Liver (tissue), 9 donors: Measurements from ENCODE around the gene FEM1B. TPM values are rescaled to one million over a fixed set of nuclear protein-coding genes. Genes with fewer than 3 reads are reported as not detected.

Source experiments
- DNase-seq: peaks from one replicate; pipeline ENCODE4 v3.0.0-alpha.2; 2017; ENCODE audit warnings: low spot score
- H3K27ac ChIP-seq, 2 donors: one replicate each; pipeline ENCODE4 v1.7.0; 2013; ENCODE audit warnings: inconsistent platforms in 2 of 2, low read length in 2 of 2, control low read depth in 1 of 2, low read depth in 1 of 2, mild to moderate bottlenecking in 1 of 2
- H3K27me3 ChIP-seq, 4 donors: one replicate each; pipeline versions ENCODE4 v1.6.1 to v1.7.0; 2013; ENCODE audit warnings: low read length in 3 of 4, inconsistent platforms in 1 of 4, mild to moderate bottlenecking in 1 of 4, moderate library complexity in 1 of 4; ENCODE audit not compliant: control insufficient read depth in 4 of 4, insufficient read depth in 4 of 4
- H3K36me3 ChIP-seq, 4 donors: one replicate each; pipeline versions ENCODE4 v1.6.1 to v1.7.0; 2013; ENCODE audit warnings: low read length in 3 of 4, mild to moderate bottlenecking in 3 of 4, low read depth in 1 of 4, moderate library complexity in 1 of 4; ENCODE audit not compliant: control insufficient read depth in 4 of 4, insufficient read depth in 3 of 4
- H3K4me1 ChIP-seq, 4 donors: one replicate each; pipeline versions ENCODE4 v1.6.1 to v1.7.0; 2013; ENCODE audit warnings: low read length in 3 of 4, mild to moderate bottlenecking in 3 of 4, moderate library complexity in 1 of 4; ENCODE audit not compliant: control insufficient read depth in 4 of 4, insufficient read depth in 4 of 4
- H3K4me3 ChIP-seq, 3 donors: one replicate each; pipeline versions ENCODE4 v1.6.1 to v1.7.0; 2013; ENCODE audit warnings: low read length in 3 of 3, control low read depth in 1 of 3, low read depth in 1 of 3, mild to moderate bottlenecking in 1 of 3
- H3K9ac ChIP-seq, 2 donors: one replicate each; pipeline ENCODE4 v1.7.0; 2013; ENCODE audit warnings: low read length in 2 of 2, mild to moderate bottlenecking in 2 of 2, moderate library complexity in 2 of 2, control low read depth in 1 of 2, low read depth in 1 of 2
- H3K9me3 ChIP-seq, 4 donors: one replicate each; pipeline versions ENCODE4 v1.6.1 to v1.7.0; 2013; ENCODE audit warnings: low read length in 3 of 4; ENCODE audit not compliant: control insufficient read depth in 4 of 4
- ATF3 ChIP-seq: IDR thresholded peaks from 2 replicates; pipeline ENCODE4 v1.6.1; 2016; ENCODE audit warnings: antibody characterized with exemption
- CTCF ChIP-seq: fragments of 150-350 bp; IDR thresholded peaks from 2 replicates; pipeline ENCODE4 v1.5.1; 2017; ENCODE audit warnings: improper control_type of control experiment, low read depth, low read length; ENCODE audit not compliant: missing input control
- FOXA1 ChIP-seq: IDR thresholded peaks from 2 replicates; pipeline ENCODE4 v1.6.1; 2016; ENCODE audit warnings: antibody characterized with exemption
- FOXA2 ChIP-seq: IDR thresholded peaks from 2 replicates; pipeline ENCODE4 v1.6.1; 2016; ENCODE audit warnings: antibody characterized with exemption
- GABPA ChIP-seq, 2 donors: IDR thresholded peaks in 1 of 2; conservative IDR thresholded peaks in 1 of 2; 2 replicates each; pipeline ENCODE4 v1.6.1; 2016; ENCODE audit warnings: antibody characterized with exemption in 2 of 2, mild to moderate bottlenecking in 1 of 2, moderate library complexity in 1 of 2
- HNF4A ChIP-seq, 2 donors: conservative IDR thresholded peaks; 2 replicates each; pipeline ENCODE4 v1.6.1; 2016; ENCODE audit warnings: antibody characterized with exemption in 2 of 2, mild to moderate bottlenecking in 2 of 2
- HNF4G ChIP-seq: IDR thresholded peaks from 2 replicates; pipeline ENCODE4 v1.6.1; 2016; ENCODE audit warnings: antibody characterized with exemption
- JUND ChIP-seq, 2 donors: IDR thresholded peaks; 2 replicates each; pipeline ENCODE4 v1.6.1; 2016; ENCODE audit warnings: antibody characterized with exemption in 2 of 2
- NR2F2 ChIP-seq: IDR thresholded peaks from 2 replicates; pipeline ENCODE4 v1.6.1; 2016; ENCODE audit warnings: antibody characterized with exemption
- REST ChIP-seq: IDR thresholded peaks from 2 replicates; pipeline ENCODE4 v1.6.1; 2016; ENCODE audit warnings: antibody characterized with exemption, mild to moderate bottlenecking
- RXRA ChIP-seq, 2 donors: IDR thresholded peaks; 2 replicates each; pipeline ENCODE4 v1.6.1; 2017 to 2018; ENCODE audit warnings: antibody characterized with exemption in 2 of 2, mild to moderate bottlenecking in 1 of 2
- SP1 ChIP-seq: IDR thresholded peaks from 2 replicates; pipeline ENCODE4 v1.6.1; 2018; ENCODE audit warnings: antibody characterized with exemption, mild to moderate bottlenecking
- TAF1 ChIP-seq: conservative IDR thresholded peaks from 2 replicates; pipeline ENCODE4 v1.6.1; 2016; ENCODE audit warnings: antibody characterized with exemption, mild to moderate bottlenecking
- YY1 ChIP-seq: IDR thresholded peaks from 2 replicates; pipeline ENCODE4 v1.6.1; 2016; ENCODE audit warnings: antibody characterized with exemption, mild to moderate bottlenecking
- ZBTB33 ChIP-seq: IDR thresholded peaks from 2 replicates; pipeline ENCODE4 v1.6.1; 2016; ENCODE audit warnings: antibody characterized with exemption
- WGBS: extraction: QIAGEN DNeasy Blood & Tissue Kit; methylation state at CpG from one replicate; pipeline ENCODE4 v1.1.7; 2013; 5-methylcytosine and 5-hydroxymethylcytosine counted together
- polyA plus RNA-seq, 2 donors: library from polyadenylated mRNA; stranded (reverse) in 1 of 2; unstranded in 1 of 2; fragments of 200-250 nt in 1 of 2; fragments of >200 nt in 1 of 2; fragmentation: Nextera tagmentation in 1 of 2; extraction: Ambion mirVana in 1 of 2; gene quantifications; one replicate each; pipeline versions ENCODE4 v1.2.1 to v1.2.3, GENCODE V29; 2013 to 2015
- total RNA-seq, 2 donors: library from RNA; depleted of rRNA; stranded (reverse); fragments of >200 nt; gene quantifications; one replicate each; pipeline ENCODE4 v1.2.3, GENCODE V29; 2014
- donor health status: healthy.
- donor health status: healthy.
- donor health status: healthy.
- donor health status: healthy.
- donor health status: healthy.

Gene FEM1B
- total and polyA plus RNA-seq, 4 donors: 6.2 to 39.5 (median 17.8) TPM

GRCh38 chr15:68309024-68309423 is 31.5 kb downstream of the FEM1B start:
- peaks cover 4 to 11% (median 6%) of the 10 kb centered on the region in 4 donors for H3K4me1 ChIP-seq
- TF ChIP-seq RXRA (IDR thresholded peaks at IDR 0.05): peak; percentile 28 to 29
- TF ChIP-seq CTCF: no peak
- TF ChIP-seq JUND (IDR thresholded peaks at IDR 0.05): no peak
- peak; percentile 55 for TF ChIP-seq YY1
- TF ChIP-seq HNF4A (conservative IDR thresholded peaks at IDR 0.05): peak; percentile 67 to 70
- no peak for TF ChIP-seq REST
- TF ChIP-seq ATF3: no peak
- no peak for TF ChIP-seq FOXA1
- peak; percentile 22 for TF ChIP-seq HNF4G
- TF ChIP-seq FOXA2: peak; percentile 46
- no peak for TF ChIP-seq ZBTB33
- peak; percentile 66 for TF ChIP-seq SP1
- TF ChIP-seq TAF1: no peak
- no peak for TF ChIP-seq GABPA (IDR thresholded peaks at IDR 0.05 in 1 of 2, conservative IDR thresholded peaks at IDR 0.05 in 1 of 2)
- no peak overlapping the region for H3K27ac ChIP-seq
- no peaks in the 10 kb centered on the region for H3K36me3 ChIP-seq
- 57% methylated on average over 3 of the region's 3 CpGs for WGBS
- DNase-seq: no peak
- H3K9ac ChIP-seq: no peak overlapping the region
- H3K4me3 ChIP-seq: no peak overlapping the region
- H3K27me3 ChIP-seq: no peaks in the 10 kb centered on the region
- no peaks in the 10 kb centered on the region for H3K9me3 ChIP-seq

GRCh38 chr15:68310178-68310803 is 32.7 kb downstream of the FEM1B start:
- H3K27me3 ChIP-seq: no peaks in the 10 kb centered on the region
- no peak overlapping the region for H3K9ac ChIP-seq
- no peak overlapping the region for H3K27ac ChIP-seq
- 50% methylated on average over 7 of the region's 7 CpGs for WGBS
- no peak for TF ChIP-seq NR2F2
- no peak for TF ChIP-seq FOXA2
- peak; percentile 37 to 54 for TF ChIP-seq HNF4A (conservative IDR thresholded peaks at IDR 0.05)
- TF ChIP-seq SP1: no peak
- no peak for TF ChIP-seq ATF3
- no peak for TF ChIP-seq TAF1
- no peak for TF ChIP-seq YY1
- no peak for TF ChIP-seq JUND (IDR thresholded peaks at IDR 0.05)
- no peak for TF ChIP-seq ZBTB33
- H3K9me3 ChIP-seq: no peaks in the 10 kb centered on the region
- H3K4me1 ChIP-seq: peaks cover 4 to 11% (median 6%) of the 10 kb centered on the region in 4 donors
- no peak overlapping the region for H3K4me3 ChIP-seq
- no peaks in the 10 kb centered on the region for H3K36me3 ChIP-seq
- peak; percentile 20 for DNase-seq
